HL-60 (cell line): ENCODE data around the gene ZMIZ2.

ENCODE experiments used
- CTCF ChIP-seq: IDR thresholded peaks from one replicate; pipeline ENCODE4 v1.5.1; 2011; ENCODE audit warnings: low read length, control low read depth, inconsistent platforms; ENCODE audit not compliant: insufficient read depth
- REST ChIP-seq: IDR thresholded peaks from 2 replicates; pipeline ENCODE4 v1.6.1; 2012; ENCODE audit warnings: low read depth; ENCODE audit not compliant: insufficient replicate concordance

- no peak for TF ChIP-seq REST
- TF ChIP-seq CTCF: no peak
Measured at GRCh38 chr7:44793919-44794318, 45.3 kb downstream of the ZMIZ2 start.
